GM18498 (cell line): Measurements from ENCODE around the gene FHIT.

ENCODE experiments used
- ATAC-seq: cut with Tn5 transposase; IDR thresholded peaks from one replicate; pipeline ENCODE4 v1.9.1; 2021; ENCODE audit warnings: mild to moderate bottlenecking, moderate library complexity; ENCODE audit not compliant: unreplicated experiment

FHIT gene

DNA sequence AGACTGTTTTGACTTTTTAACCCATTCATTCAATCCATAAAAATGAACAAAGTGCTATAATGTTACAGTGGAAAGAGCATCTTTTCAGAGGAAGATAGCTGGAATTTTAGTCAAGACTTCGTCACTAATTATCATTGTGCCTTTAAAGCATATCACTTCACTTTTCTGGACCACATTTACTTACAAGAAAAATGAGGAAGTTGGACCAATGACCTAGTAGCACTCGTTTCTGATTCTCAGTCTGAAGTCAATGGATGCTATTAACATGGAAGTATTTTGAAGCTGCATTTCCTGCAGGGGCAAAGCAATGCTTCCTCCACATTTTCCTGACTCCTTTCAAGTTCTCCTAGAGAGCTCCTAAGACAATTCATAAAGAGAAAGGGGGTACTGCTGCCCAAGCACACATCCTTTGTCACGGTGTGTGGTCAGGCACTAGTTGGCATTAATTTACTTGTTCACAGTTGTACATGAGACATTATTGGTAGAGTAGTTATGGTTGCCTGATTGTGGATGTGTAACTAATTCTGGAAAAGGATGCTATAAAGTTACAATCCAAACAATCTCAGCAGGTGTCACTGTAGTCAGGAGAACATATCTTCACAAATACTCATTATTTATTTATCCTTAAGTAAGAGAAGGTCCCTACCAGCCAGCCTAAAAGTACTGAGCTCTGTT lies 1049.1 kb downstream of the FHIT start:
- ATAC-seq, result no peak

DNA sequence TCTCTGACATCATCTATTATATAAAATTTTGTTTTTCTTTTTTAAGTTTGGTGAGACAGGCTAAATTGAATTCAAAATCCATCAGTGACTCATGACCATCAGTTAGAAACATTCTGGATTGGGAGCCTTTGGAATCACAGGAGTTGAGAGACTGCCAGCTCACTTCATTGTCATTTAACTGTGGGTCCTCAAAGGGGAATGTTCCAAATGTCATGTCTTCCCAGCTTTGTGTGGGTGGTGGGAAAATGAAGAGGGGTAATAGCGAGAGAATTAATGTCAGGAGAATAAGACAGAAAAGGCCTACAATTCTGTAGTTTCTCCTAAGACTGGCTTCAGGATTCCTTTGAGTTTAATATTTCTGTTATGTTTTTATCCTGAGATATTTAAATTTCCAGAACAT lies 1051.9 kb downstream of the FHIT start:
- no peak for ATAC-seq

DNA sequence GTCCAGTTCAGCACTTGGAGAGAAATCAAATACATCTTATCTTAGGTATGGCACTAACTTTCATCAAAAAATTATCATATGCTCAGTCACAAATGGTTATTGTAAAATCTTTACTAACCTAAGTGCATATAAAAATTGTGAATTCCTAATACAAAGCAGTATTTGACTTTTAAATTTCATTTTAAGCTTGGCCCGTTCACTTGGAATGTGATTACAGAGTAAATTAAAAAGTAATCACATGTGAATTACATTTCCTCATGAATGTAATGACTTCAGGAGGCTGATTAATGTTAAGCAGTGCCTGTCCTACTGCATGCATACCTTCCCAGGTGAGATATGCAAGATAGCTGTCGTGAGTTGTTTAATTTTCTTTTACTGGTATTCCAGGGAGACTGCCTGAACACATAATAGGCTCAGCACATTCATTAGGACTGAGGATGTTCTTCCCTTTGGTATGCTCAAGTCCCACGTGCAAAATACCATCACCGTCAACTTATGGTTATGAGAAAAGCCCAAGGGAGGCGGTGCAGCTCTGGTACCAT lies 1053.0 kb downstream of the FHIT start:
- no peak for ATAC-seq

DNA sequence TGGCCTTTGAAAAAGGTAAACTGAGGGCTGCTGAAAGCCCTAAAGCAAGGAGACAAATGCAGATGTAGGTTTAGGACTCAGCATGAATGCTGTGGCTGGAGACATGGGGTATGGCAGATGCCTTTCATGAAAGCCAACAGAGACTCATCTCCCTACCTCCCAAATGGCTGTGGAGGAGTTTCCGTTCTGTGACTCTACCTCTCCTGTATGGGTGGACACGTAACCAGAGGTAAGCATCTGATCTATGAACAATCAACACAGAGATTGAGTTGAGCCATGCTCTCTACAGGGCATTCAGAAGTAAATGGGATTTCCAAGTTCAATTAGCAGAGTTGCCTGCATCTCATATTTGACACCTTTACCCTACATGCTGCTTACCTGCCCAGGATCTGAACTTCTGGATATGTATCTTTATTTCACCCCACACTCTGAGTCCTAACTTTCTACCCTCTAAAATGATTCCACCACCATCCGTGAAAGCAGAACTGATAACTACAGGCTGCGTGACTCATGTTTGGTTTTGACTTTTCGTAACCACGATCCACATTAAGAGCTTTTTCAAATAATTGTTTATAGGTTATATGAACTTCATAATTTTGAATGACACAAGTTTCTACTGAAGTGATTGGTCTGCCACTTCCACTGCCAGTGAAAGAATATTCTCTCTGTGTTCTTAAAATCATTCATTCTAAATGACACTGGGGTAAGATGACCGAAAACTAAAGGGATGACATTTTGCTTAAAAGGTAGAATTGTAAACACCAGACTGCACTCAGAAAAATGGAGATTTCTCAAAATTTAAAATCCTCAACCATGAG lies 1058.7 kb downstream of the FHIT start:
- no peak for ATAC-seq

DNA sequence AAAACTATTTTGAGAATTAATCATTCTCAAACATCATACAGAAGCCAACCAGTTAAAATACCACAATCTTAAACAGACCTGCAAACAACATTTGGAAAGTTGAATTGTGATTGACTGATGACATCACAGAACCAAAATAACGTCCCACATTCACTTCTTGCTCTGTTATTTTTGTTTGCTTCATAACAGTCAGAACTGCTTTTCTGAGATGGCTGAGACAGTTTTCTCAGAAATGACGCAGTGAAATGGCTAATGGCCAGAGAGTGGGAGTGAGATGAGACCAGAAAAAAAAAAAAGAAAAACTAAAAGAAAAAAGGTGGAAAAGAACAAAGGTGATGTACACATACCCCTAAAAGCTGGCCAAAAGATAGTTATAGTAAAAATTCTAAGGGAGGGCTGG lies 1061.2 kb downstream of the FHIT start:
- ATAC-seq, result no peak

DNA sequence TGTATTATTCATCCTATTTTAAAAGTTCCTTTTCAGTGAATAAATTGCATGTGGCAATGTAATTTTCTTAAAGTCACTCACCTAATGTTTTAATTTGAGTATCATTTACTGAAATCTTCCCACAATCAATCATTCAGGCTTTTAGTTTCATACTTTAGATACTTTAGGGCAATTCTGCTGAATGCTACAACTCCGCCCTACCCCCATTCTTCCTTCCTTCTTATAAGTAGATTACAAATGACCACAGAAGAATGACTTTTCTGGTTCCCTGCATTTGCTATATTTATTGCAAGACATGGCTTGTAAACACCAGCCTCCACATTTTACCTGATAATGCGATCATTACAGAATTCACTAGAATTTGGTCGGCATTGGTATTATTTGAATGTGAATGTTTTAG lies 1061.9 kb downstream of the FHIT start:
- ATAC-seq, result no peak

DNA sequence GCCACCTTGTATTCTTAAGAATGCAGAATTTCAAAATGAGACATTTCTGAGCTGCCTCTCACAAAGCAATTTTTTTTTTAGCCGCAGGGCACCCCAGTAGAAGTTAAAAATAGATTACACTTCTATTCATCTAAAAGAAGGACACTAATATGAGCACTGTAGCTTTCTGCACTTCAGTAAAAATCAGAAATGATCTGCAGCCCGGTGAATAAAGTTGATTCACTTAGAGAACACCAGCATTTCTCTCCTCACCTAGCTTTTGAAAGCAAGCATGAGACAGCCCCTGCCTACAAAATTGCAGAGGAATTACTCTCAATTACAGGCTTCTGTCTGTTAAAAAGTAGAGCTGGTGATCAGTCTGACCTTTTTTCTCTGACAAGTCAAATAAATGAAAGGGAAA lies 1062.4 kb downstream of the FHIT start:
- ATAC-seq, result no peak

DNA sequence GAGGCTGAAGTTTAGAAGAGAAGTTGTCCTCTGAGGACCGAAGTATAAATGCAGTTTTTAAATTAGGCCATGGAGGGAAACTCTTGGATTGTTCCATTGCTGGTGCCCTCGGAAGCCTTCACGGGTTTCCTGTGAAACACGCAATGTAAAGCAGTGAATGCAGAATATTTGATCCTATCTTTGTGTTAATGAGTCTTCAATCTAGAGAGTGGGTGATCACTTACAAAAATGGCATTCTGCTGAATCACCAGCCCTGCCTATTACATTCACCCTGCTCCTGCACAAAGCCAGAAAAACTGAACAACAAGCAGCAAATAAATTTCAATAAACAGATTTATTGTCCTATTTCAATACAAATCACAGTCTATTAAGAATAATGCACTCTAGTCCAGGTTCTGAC lies 1063.9 kb downstream of the FHIT start:
- ATAC-seq, result no peak

DNA sequence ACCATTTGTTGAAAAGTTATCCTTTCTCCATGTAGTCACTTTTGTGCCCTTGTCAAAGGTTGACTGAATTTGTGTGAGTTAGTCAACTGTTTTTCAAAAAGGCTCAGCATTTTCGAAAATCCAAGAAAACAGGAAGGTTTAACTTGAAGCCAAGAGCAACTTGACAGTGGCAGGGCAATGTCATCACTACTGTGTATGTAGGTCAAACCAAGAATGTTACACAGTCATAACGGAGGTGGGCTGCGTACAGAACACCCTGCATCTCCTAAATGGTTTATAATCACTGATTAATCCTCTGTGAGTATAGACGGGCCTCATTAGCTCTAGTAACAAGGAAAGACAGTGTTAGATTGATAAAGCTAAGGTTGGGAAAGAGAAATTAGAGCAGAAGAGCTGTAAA lies 1064.9 kb downstream of the FHIT start:
- no peak for ATAC-seq

DNA sequence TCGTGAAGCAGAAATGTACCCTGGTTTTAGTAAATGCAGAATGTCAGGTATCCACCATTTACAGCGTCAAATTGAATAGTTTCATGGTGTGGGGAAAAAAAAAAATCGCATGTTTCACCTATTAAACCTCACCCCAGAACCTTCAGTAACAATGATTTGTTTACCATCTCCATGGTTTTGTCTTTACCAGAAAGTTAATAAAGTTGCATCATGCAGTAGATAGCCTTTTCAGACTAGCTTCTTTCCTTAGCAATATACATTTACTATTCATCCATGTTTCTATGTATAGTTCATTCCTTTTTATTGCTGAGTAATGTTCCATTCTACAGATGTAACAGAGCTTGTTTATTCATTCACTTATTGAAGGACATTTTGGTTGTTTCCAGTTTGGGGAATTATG lies 1066.1 kb downstream of the FHIT start:
- ATAC-seq, result no peak

DNA sequence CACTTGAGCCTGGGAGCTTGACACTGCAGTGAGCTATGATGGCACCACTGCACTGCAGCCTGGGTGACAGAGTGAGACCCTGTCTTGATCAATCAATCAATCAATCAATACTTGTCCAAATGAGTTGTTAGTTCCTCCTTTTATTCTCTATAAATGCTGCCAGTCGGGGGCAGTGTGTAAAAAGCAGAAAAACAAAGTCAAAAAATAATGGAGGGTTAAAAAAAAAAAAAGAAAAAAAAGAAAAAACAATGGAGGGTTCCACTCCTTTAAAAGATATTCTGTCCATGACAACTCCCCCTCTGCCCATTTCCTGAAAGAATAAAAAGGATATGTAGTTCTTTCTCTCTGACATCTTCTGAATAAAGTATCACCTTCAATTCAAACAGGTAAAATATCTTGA lies 1068.6 kb downstream of the FHIT start:
- ATAC-seq, result no peak

DNA sequence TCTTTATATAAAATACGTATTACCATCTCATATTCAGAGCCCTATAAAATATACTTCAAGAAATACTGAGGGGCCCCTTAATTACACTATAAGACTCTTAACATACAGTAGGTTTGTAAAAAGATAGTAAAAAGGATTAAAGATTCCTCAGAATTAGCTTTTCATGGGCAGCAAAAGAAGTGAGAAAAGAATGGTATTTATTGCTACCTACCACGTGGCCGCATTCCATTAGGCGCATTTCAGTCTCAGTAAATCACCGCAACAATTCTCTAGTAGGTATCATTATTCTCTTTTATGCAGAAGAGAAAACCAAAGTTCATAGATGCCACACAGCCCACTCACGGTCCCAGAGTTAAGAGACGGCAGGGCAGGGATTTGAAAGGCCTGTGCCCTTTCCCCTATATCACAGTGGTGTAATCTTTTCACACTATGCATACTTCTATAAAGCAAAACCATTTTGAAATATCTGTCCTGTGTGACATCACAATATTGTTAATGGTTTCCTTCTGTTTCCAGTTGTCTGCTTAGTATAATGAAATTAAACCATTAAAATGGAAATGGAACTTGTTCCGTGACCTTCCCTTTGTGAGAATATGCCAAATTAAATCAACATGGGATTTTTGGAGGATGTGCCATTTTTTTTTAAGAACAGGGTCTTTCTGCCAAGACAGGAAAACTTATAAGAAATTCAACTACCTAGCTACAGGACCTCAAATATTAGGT lies 1072.2 kb downstream of the FHIT start:
- ATAC-seq, result no peak

DNA sequence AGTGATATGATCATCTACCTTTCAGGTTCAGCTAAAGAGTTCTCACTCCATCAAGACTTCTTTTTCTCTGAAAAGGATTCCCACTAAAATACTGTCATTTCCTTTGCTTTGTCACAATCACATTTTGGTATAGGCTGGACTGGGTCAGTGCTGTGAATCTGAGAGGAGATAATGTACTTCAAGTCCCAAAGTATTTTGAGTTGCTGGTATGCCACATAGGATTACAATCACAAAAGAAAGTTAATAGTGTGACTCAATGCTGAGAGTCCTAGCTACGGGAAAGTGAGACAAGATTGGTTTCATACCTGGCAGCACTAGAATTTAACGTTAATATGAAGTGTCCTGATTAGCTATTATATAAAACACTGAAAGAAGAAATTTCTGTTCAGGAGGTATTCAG lies 1073.5 kb downstream of the FHIT start:
- ATAC-seq, result no peak

DNA sequence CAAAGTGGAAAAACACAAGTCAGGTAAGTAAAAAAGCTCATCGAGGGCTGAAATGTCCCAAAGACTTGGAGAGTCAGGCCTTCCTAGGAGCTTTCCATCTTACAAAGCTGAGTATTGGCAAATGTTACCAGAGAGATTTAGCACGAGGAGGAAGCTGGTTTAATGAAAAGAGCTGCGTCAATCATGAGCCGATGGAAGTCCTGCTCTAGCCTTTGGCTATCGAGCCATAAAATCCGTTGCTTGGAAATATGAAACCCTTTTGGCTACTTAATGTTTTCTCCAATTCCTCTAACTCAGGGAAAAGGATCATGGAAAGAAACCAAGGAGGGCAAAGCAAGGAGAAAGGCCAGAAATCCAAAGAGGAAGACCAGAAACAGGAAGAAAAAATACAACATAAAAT lies 1074.6 kb downstream of the FHIT start:
- no peak for ATAC-seq

DNA sequence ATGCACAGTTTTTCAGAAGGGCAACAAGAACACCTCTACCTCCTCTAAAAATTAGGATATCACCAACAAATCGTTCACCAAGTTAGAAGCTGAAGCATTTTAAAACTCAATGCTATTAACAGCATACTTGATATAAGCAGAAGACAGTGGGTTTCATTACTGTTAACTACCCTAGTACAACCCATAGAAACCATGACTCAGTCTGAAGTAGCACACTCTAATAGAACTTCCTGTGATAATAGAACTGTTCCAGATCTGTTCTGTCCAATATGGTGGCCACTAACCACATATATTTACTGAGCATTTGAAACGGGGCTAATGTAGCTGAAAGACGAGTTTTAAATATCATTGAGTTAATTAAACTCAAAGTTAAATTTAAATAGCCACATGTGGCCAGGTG lies 1075.6 kb downstream of the FHIT start:
- no peak for ATAC-seq

DNA sequence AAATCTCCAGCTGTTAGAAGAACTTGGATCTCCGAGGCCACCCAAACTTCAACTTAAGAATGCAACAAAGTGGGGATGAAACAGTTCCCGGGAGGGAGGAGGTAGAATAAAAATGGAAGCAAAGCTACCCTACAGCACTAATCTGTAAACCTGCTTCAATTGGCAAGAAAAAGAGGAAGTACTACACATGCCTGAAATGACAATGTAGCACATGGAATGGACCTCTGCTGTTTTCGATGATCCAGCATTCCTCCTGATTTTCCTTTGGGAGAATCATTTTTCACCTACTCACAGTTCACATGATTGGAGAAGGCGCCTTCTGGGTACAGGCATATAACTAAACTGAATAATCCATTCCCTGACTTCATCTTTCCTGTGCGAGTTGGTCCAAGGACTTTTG lies 1081.5 kb downstream of the FHIT start:
- no peak for ATAC-seq

DNA sequence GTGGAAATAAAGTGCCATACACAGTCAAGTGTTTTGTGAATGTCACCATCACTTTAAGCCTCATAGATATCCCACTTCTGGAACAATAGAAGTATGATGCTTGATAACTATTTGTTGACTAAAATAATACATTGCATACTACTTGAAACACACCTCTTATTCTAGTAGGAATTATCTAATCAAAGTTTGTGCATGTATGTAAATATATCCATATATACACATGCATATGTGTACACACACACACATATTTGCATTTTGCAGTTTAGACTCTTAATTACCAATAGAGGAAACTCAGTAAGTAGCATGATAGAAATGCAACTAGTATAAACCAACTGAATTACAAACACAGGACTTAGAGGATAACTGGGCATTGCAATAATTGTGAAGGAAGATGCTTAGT lies 1084.1 kb downstream of the FHIT start:
- no peak for ATAC-seq

DNA sequence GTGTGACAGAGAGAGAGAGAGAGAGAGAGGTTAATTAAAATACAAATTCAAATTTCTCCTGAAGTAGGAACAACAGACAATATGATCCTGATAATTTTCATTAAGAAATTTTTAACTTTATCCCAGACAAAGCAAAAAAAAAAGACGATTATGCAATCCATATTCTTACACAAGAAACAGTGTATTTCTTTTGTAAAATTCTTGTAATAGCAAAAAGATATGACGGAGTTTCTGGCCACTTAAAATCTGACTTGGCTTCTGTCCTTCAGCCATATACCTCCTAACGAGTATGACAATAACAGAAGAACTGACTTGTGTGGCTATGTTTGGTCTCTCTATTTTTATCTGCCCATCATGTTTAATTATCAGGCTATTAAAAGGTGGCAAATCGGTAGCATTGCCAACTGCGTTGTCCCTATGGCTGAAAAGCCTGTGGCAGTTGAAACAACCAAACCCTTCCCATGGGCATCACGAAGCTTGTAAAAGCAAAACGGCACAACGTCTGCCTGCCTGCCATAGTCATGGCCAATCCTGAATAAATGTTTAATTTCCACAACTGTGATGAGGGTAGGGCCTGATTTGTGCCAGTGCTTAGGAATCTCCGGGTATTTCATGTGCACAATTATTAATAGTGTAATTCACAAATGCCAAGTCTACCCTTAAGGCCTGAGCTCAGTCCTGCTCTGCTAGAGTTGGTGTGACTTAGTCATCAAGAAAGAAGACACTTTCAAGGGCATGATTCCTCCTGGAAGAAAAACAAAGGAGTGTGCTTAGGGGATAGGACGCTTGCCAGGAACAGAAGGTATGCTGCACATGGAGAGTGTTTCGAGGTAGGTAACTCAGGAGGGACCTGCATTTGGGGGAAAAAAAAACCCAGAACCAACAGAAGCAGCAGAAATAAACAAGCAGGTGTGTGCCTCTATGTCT lies 1090.2 kb downstream of the FHIT start:
- ATAC-seq, result no peak

DNA sequence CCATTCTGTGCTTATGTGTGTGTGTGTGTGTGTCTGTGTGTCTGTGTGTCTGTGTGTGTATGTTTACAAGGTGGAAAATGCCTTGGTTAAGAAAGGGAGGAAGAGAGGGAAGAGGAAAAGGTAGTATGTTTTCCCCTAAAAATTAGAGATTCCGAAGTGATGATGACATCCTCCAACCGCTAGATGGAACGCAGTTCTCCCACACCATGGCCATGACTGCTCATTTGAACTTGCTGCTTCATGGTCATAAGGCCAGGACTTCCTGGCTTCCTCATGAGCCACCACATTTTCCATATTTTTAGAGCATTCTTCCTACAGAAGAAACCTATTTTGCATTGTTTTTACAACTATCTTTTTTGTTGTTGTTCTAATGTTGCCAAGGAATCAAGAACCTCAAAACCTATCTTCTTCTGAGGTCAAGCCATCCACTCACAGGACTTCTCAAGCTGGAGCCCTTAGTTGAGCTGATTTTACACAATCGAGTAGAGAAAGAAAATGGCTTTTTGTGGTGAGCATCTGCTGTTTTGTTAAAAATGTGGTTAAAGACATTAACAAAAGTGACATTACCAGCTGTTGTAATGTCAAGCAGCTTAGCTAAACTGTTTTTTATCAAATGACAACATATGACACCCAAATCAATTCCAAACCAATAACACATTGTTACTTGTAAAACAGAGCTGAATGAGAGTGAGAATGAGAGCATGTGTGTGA lies 1091.0 kb downstream of the FHIT start:
- no peak for ATAC-seq

DNA sequence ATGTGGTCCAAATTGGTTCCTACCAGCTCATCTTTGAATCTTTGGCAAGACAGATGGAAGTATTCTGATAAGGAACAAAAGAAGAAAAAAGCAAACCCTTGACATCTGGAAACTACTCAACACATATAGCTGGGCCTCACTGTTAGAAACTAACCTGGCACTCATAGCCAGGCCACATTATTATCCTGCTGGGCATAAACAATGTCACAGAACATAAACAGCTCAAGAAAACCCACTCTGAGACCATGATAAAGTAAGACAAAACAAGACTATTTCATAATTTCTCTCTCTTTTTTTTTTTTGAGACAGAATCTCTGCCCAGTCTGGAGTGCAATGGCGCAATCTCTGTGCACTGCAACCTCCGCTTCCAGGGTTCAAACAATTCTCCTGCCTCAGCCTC lies 1093.2 kb downstream of the FHIT start:
- ATAC-seq, result no peak
